DND-41 (cell line): ENCODE measurements around the gene ATXN2L.

ENCODE experiments used
- CTCF ChIP-seq: IDR thresholded peaks from 2 replicates; pipeline ENCODE4 v1.5.1; 2012; ENCODE audit warnings: borderline replicate concordance, low read length, moderate library complexity, mild to moderate bottlenecking; ENCODE audit not compliant: poor library complexity, severe bottlenecking; ENCODE audit errors: extremely low read depth
- EZH2 ChIP-seq: IDR thresholded peaks from 3 replicates; pipeline ENCODE4 v1.6.1; 2012; ENCODE audit warnings: borderline replicate concordance, low read depth, mild to moderate bottlenecking, moderate library complexity, low read length, inconsistent platforms; ENCODE audit not compliant: severe bottlenecking

GRCh38 chr16:28880589-28880915, 57.8 kb downstream of the ATXN2L start:
- TF ChIP-seq CTCF (no peak), EZH2 (no peak)
